GM21526 (cell line): ENCODE data around the gene UFC1.

Experiments used
- ATAC-seq: cut with Tn5 transposase; IDR thresholded peaks from one replicate; pipeline ENCODE4 v1.9.1; 2021; ENCODE audit warnings: moderate library complexity; ENCODE audit not compliant: unreplicated experiment, low FRiP score

UFC1 gene

GRCh38 chr1:161132410-161133219 is 21.2 kb upstream of the UFC1 start, which contains the start of gene DEDD:
DEDD (minus strand) TSS chr1:161132667; CDS start chr1:161124462, 8,205 bp downstream.
- peak; percentile 91 for ATAC-seq

- ATAC-seq, result peak; percentile 2
These were observed 20.5 kb upstream of the UFC1 start for GRCh38 chr1:161133220-161133740.

GRCh38 chr1:161137881-161138280 is 15.9 kb upstream of the UFC1 start:
- ATAC-seq, result no peak

- no peak for ATAC-seq
These were observed 15.3 kb upstream of the UFC1 start for GRCh38 chr1:161138431-161138830.

- ATAC-seq, result no peak
These were observed 14.0 kb upstream of the UFC1 start for GRCh38 chr1:161139766-161140165.

- no peak for ATAC-seq
These were observed 12.9 kb upstream of the UFC1 start for GRCh38 chr1:161140755-161141400.

- no peak for ATAC-seq
These were observed 7.9 kb upstream of the UFC1 start for GRCh38 chr1:161145832-161146231.

- ATAC-seq, result no peak
These were observed 602 bp upstream of the UFC1 start for GRCh38 chr1:161153176-161153575.

- ATAC-seq, result no peak
These were observed 4.1 kb downstream of the UFC1 start for GRCh38 chr1:161157867-161158266.

- peak; percentile 5 for ATAC-seq
These were observed 4.7 kb downstream of the UFC1 start for GRCh38 chr1:161158316-161159010.

GRCh38 chr1:161159087-161159912 is 5.5 kb downstream of the UFC1 start, which contains the start of gene USP21:
USP21 (plus strand) TSS chr1:161159500; CDS start chr1:161160641, 1,141 bp downstream.
- peak; percentile 65 for ATAC-seq

- no peak for ATAC-seq
These were observed 6.1 kb downstream of the UFC1 start for GRCh38 chr1:161159913-161160243.

- ATAC-seq, result no peak
These were observed 6.9 kb downstream of the UFC1 start for GRCh38 chr1:161160671-161161145.

GRCh38 chr1:161161652-161162051 is 7.9 kb downstream of the UFC1 start:
- ATAC-seq, result no peak

GRCh38 chr1:161162052-161162451 is 8.3 kb downstream of the UFC1 start:
- no peak for ATAC-seq

GRCh38 chr1:161162806-161163205 is 9.0 kb downstream of the UFC1 start:
- ATAC-seq, result no peak

- ATAC-seq, result no peak
These were observed 10.0 kb downstream of the UFC1 start for GRCh38 chr1:161163793-161164192.

GRCh38 chr1:161164901-161165610 is 11.3 kb downstream of the UFC1 start:
- ATAC-seq, result no peak
